Endodermal cell (in vitro differentiated cells): ENCODE results near the gene TMEM239. TPM values are rescaled to one million over a fixed set of nuclear protein-coding genes. Genes with fewer than 3 reads are reported as not detected.

Source experiments
- DNase-seq: peaks from one replicate; pipeline ENCODE4 v3.0.0-alpha.2; 2017
- H3K27ac ChIP-seq: 2 replicates; pipeline ENCODE4 v1.5.1; 2013; ENCODE audit warnings: mild to moderate bottlenecking, low read depth, low read length, moderate library complexity
- H3K27me3 ChIP-seq: 2 replicates; pipeline ENCODE4 v1.6.1; 2013; ENCODE audit warnings: mild to moderate bottlenecking, low read length, moderate library complexity; ENCODE audit not compliant: insufficient read depth, control insufficient read depth, poor library complexity, severe bottlenecking
- H3K36me3 ChIP-seq: 2 replicates; pipeline ENCODE4 v1.7.0; 2013; ENCODE audit warnings: mild to moderate bottlenecking, low read length, moderate library complexity; ENCODE audit not compliant: control insufficient read depth, insufficient read depth
- H3K4me1 ChIP-seq: one replicate; pipeline ENCODE4 v1.7.0; 2013; ENCODE audit warnings: low read length; ENCODE audit not compliant: control insufficient read depth, insufficient read depth
- H3K4me3 ChIP-seq: 2 replicates; pipeline ENCODE4 v1.5.1; 2013; ENCODE audit warnings: mild to moderate bottlenecking, low read length, moderate library complexity
- H3K9ac ChIP-seq: 2 replicates; pipeline ENCODE4 v1.6.1; 2013; ENCODE audit warnings: mild to moderate bottlenecking, low read length, moderate library complexity; ENCODE audit not compliant: poor library complexity, severe bottlenecking; ENCODE audit errors: extremely low read depth
- H3K9me3 ChIP-seq: 2 replicates; pipeline ENCODE4 v1.6.1; 2013; ENCODE audit warnings: mild to moderate bottlenecking, low read length, moderate library complexity; ENCODE audit not compliant: control insufficient read depth
- H3K27ac Mint-ChIP-seq: 2 replicates; pipeline ENCODE4 v1.8.0; 2020; ENCODE audit warnings: mixed read lengths
- H3K27me3 Mint-ChIP-seq: 2 replicates; pipeline ENCODE4 v1.8.0; 2021; ENCODE audit warnings: mild to moderate bottlenecking, mixed read lengths; ENCODE audit not compliant: insufficient read depth
- H3K36me3 Mint-ChIP-seq: 2 replicates; pipeline ENCODE4 v1.8.0; 2020; ENCODE audit warnings: low read depth, mixed read lengths
- H3K4me1 Mint-ChIP-seq: 2 replicates; pipeline ENCODE4 v1.8.0; 2020; ENCODE audit warnings: mixed read lengths
- H3K4me3 Mint-ChIP-seq: 2 replicates; pipeline ENCODE4 v1.8.0; 2020; ENCODE audit warnings: mild to moderate bottlenecking, moderate library complexity, mixed read lengths
- H3K9me3 Mint-ChIP-seq: 2 replicates; pipeline ENCODE4 v1.8.0; 2020; ENCODE audit warnings: mild to moderate bottlenecking, mixed read lengths
- WGBS, 2 experiments: methylation state at CpG; one replicate each; pipeline versions ENCODE4 v1.1.5 to v1.1.7; 2013; ENCODE audit warnings: missing lambda C conversion rate in 2 of 2, mixed read lengths in 1 of 2; ENCODE audit not compliant: insufficient coverage in 1 of 2, insufficient read length in 1 of 2; 5-methylcytosine and 5-hydroxymethylcytosine counted together
- total RNA-seq, 2 donors: library from RNA; stranded (reverse); fragmentation: NEBNext Ultra II Directional in 1 of 2; extraction: Animal tissue kit (Norgen Biotek cat#: 25700) in 1 of 2; gene quantifications; 2 replicates in 1 of 2; 3 replicates in 1 of 2; pipeline ENCODE4 v1.2.1, GENCODE V29; 2021
- TF ChIP-seq, protein P1 (sequence below): fragments of 200-600 bp; sonication (generic); conservative IDR thresholded peaks from 2 replicates; pipeline ENCODE4 v1.5.0; 2021; ENCODE audit warnings: antibody characterized with exemption, mild to moderate bottlenecking

Gene TMEM239
- total RNA-seq, 2 donors from 2014 or later, result not detected

DNA sequence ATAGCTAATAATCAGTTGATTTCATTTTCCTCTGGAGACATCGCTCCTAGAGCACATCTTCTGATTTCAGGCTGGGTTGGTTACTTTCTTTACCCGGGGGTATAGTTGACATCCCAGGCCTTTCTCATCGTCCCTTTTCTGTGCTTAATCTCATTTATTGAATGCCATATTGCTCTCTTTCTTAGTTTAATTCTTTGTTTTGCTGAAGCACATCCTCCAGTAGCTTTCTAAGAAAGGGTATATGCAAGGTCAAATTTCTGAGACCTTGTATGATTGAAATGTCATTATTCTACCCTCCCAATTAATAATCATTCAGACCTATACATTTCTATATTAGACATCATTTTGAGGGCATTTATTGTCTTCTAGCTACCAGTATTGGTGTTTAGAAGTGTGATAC, 4.0 kb upstream of the TMEM239 start:
- Mint-ChIP-seq H3K36me3 (no peaks in the 10 kb centered on the region), H3K9me3 (peaks cover 23% of the 10 kb centered on the region), H3K27ac (no peak overlapping the region), H3K27me3 (peaks cover 51% of the 10 kb centered on the region), H3K4me3 (no peak overlapping the region), H3K4me1 (peaks cover 11% of the 10 kb centered on the region)
- H3K4me3 ChIP-seq, result no peak overlapping the region
- H3K9me3 ChIP-seq, result peaks cover 9% of the 10 kb centered on the region
- WGBS, 2 experiments, result 79 to 85% methylated on average over 3 of the region's 3 CpGs
- H3K36me3 ChIP-seq, result no peaks in the 10 kb centered on the region
- no peak overlapping the region for H3K27ac ChIP-seq
- peak; percentile 6 for DNase-seq
- H3K27me3 ChIP-seq, result peaks cover 8% of the 10 kb centered on the region
- no peak overlapping the region for H3K9ac ChIP-seq
- TF ChIP-seq, protein P1, sequence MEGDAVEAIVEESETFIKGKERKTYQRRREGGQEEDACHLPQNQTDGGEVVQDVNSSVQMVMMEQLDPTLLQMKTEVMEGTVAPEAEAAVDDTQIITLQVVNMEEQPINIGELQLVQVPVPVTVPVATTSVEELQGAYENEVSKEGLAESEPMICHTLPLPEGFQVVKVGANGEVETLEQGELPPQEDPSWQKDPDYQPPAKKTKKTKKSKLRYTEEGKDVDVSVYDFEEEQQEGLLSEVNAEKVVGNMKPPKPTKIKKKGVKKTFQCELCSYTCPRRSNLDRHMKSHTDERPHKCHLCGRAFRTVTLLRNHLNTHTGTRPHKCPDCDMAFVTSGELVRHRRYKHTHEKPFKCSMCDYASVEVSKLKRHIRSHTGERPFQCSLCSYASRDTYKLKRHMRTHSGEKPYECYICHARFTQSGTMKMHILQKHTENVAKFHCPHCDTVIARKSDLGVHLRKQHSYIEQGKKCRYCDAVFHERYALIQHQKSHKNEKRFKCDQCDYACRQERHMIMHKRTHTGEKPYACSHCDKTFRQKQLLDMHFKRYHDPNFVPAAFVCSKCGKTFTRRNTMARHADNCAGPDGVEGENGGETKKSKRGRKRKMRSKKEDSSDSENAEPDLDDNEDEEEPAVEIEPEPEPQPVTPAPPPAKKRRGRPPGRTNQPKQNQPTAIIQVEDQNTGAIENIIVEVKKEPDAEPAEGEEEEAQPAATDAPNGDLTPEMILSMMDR, result no peak
- H3K4me1 ChIP-seq, result peaks cover 5% of the 10 kb centered on the region

DNA sequence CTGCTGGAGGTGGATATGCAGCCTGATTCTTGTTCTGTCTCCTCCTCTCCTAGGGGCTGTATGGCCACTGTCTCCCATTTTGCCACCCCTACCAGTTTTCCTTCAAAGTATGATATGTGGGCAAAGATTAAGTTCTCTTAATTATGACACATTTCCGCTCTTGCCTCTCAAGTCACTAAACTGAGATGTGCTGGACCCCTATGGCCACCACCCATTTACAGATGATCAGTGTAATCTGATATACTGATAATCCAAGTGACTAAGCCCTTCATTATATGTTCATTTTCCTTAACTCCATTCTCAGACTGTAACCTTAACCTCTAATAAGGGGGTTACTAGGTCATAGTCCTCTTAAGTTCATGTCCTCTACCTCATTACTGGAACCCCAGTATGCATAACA, 2.1 kb upstream of the TMEM239 start:
- H3K36me3 Mint-ChIP-seq, result no peaks in the 10 kb centered on the region
- H3K9me3 ChIP-seq, result peaks cover 9% of the 10 kb centered on the region
- peak; percentile 30 for DNase-seq
- no peak overlapping the region for H3K27ac ChIP-seq
- WGBS, 2 experiments, result 67 to 93% methylated on average over 1 of the region's 1 CpG
- peaks cover 53% of the 10 kb centered on the region for H3K27me3 Mint-ChIP-seq
- TF ChIP-seq, protein P1, result no peak
- peaks cover 23% of the 10 kb centered on the region for H3K9me3 Mint-ChIP-seq
- no peaks in the 10 kb centered on the region for H3K36me3 ChIP-seq
- no peak overlapping the region for H3K27ac Mint-ChIP-seq
- H3K9ac ChIP-seq, result no peak overlapping the region
- peaks cover 6% of the 10 kb centered on the region for H3K27me3 ChIP-seq
- H3K4me3 Mint-ChIP-seq, result no peak overlapping the region
- H3K4me1 ChIP-seq, result peaks cover 5% of the 10 kb centered on the region
- H3K4me1 Mint-ChIP-seq, result peaks cover 11% of the 10 kb centered on the region
- H3K4me3 ChIP-seq, result no peak overlapping the region

DNA sequence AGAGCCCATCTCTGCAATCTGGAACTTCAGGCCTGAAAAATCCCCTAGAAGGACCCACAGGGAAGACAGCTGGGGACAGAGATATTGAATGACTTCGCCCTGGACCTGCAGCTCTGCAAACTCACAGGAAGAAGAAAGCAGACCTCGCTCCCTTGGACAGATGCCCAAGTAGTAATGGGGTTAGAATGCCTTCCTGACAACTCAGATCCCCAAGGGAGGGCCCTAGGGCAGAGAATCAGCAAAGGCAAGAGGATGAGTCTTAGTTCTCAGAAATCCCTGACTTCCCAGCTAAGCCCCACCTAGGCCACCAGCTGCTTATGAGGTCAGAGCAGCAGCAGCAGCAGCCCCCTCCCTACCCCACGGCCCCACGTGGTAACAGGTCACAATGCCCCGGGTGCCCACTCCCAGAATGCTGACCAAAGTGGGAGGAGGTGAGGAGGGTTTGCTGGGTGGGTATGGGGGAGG, 1.5 kb upstream of the TMEM239 start, which contains the start of gene C20orf141:
Gene C20orf141 (plus strand): TSS at position 401 of the 465 bp plus-strand sequence. CDS start 198 bp downstream, outside the sequence.
- Histone ChIP-seq H3K9me3 (peaks cover 9% of the 10 kb centered on the region), H3K9ac (no peak within 1 kb of the TSS), H3K4me3 (no peak within 1 kb of the TSS), H3K4me1 (peaks cover 5% of the 10 kb centered on the region), H3K36me3 (no peaks in the 10 kb centered on the region), H3K27me3 (peaks cover 9% of the 10 kb centered on the region), H3K27ac (no peak within 1 kb of the TSS)
- no peaks in the 10 kb centered on the region for H3K36me3 Mint-ChIP-seq
- H3K4me1 Mint-ChIP-seq, result peaks cover 11% of the 10 kb centered on the region
- DNase-seq, result peak; percentile 54
- H3K9me3 Mint-ChIP-seq, result peaks cover 23% of the 10 kb centered on the region
- peak within 1 kb of the TSS; percentile 44 for H3K27ac Mint-ChIP-seq
- WGBS, 2 experiments, result 88 to 90% methylated on average over 2 of the region's 5 CpGs
- no peak within 1 kb of the TSS for H3K4me3 Mint-ChIP-seq
- TF ChIP-seq, protein P1, result no peak
- H3K27me3 Mint-ChIP-seq, result peaks cover 52% of the 10 kb centered on the region
